ENCODE measurements around the gene PCK1.

Gene PCK1

DNA sequence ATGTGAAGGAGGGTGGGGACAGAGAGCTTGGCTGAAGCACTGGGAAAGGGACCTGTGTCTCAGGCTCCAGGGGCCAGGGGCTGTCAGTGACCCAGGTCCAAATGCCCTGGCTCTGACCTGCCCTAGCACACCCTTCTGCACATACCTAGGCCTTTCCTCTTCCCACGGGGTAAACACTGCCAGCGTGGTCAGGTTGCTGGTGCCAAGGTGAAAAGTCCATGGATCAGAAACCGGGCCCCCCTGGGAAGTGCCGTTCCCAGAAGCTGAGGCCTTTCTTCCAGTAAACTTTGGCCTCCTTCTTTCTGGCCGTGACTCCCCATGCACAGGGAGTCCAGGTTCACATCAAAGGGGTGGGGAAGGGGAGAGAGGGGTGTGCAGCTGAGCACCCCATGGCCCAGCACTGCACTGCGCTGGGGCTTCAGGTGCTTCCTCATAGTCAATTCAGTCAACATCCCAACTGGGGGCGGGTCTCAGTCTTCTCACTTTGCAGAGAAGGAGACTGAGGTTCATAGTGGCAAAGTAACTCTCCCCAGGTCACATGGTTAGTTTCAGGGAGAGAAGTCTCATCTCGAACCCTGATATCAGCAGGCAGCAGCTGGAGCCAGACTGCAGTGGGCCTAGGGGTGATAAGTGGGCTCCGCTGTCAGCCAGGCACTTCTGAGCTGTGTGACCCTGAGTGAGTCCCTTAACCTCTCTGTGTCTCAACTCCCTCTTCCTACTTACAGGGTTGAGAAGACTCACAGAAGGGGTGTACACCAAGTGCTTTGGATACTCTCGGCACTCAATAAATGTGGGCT, 17.0 kb downstream of the PCK1 start:
- no peak for DNase-seq

DNA sequence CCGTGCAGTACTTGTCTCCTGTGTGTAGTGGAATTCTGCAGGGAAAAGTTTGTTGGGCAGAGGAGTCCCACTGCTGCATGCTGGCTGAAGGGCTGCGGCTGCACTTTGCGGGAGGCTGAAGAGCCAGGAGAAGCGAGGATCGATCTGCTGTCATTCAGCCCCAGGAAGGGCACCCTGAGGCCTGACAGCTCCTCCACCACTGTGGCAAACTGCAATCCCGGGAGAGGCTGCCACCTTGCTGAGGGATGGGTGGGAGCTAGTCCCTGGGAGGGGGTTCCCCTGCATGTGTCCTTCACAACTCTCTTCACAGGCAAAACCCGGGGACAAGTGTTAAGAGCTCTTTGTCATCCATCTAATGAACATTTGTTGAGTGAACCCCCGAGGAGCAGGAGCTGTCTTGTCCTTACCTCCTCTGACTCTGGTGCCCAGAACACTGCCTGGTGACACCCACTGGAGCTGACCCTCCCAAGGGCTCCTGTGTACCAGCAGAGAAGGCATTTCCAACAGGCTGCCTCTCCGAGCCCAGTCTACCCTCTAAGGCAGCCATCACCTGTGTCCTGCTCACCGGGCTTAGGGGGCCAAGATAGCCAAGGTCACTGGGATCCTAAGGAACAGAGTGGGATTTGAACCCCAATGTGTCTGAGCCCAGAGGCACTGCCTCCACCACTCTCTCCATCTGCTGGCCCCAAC, 17.7 kb downstream of the PCK1 start:
- DNase-seq = no peak

DNA sequence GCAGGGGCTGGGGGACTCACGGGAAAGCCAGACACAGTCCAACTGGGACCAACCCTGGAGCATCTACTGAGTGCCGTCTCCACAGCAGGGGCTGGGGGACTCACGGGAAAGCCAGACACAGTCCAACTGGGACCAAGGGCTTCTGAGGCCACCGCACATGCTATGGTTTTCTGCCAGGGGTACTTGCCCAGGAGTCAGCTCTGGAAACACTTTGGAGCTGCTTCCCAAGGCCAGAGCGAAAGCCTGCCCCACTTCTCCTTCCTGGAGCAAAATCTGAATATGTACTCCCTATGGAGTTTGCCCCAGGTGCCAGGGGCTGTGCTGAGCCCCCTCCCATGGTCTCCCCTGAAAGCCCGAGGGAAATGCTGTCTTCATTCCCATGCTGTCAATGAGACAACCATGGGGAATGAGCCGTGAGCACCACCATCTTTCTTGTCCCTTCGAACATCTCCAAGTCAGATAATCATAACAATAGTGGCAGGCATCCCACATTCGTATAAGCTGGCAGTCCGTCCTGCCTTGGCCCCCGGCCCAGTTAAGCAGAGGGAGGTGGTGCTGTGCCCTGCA, 18.5 kb downstream of the PCK1 start:
- DNase-seq = no peak

DNA sequence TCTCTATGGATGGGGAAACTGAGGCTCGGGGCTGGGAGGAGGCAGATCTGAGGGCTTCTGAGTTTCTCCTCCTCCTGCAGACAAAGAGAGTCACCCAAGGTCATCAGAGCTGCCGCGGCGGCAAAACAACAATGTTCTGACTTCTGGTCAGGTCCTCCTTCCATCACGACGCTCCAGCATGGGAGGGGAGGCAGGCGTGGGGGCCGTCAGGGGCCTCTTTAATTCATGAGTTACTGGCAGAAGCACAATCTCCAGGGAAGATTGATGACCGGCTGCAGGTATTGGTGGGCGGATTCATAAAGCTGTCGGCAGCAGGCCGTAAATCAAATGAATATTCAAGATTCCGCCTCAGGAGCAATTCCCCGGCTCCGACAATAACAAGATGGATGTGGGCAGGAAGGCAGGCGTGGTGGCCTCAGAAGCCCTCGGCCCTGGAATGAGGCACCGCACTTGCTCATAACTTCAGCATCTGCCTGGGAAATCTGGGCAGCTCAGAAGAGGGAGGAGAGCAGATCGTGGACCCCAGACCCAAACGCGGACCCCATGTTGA, 19.1 kb downstream of the PCK1 start:
- DNase-seq = no peak

DNA sequence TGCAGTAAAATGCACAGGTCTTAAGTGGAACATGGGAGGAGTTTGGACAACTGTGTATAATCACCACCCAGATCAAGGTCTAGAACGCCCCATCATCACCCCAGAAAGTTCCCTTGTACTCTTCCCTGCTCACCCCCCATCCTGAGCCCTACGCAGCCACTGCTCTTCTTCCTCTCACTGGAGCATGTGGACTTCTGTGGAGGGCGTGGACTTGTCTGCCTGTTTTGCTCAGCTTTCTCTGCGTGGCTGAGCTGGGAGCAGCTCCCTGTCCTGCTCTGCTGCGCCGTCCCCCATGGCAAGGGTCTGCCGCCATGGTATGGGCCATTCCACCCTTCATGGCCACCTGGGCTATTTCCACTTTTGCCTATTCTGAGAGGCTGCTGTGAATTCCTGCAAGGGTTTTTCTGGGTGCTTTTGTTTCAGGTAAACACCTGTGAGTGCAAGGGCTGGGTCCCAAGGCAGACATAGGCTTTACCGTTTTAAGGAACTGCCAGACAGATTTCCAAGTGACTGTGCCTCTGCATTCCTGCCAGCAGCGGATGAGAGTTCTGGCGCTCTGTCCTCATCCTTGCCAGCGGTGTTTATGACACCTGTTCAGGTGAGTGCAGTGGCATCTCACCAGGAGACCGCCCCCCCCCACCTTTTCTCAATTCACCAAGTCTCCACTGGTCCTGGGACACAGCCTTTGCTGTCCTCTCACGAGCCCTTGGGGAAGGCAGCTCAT, 19.7 kb downstream of the PCK1 start:
- DNase-seq = no peak

DNA sequence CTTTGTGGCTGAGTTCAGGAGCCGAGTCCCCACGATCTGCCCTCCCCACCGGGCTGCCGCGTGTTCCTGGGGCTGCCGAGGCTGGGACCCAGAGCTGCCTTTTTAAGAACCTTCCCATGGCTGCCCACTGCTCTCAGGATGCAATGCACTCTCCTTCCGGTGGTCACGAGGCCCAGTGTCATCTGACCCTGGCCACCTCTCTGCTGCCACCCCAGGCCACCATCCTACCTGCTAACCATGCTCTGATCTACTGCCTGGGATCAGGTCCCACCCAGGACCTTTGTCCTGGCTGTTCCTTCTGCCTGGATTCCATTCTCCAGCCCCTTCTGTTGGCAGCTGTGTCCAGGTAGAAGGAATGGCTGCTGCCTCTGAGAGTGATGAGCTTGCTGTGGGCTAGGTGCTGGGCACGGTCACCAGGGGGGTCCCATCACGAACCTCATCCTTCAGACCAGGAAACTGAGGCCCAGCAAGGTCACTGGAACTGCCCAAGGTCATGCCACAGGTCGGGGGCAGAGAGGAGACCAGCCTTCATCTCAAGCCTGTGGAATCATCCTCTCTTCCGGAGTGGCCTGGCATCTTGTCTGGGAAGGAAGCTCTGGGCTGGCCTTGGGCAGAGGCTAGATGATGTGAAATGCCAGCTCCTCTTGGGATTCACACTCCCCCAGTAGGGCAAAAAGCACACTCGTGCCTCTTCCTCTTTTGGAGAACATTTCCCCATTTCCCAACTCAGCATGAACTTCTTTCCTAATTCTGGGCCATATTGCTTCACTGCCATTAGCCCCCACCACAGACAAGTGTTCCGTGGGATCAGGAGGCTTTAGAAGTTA, 20.5 kb downstream of the PCK1 start:
- no peak for DNase-seq

DNA sequence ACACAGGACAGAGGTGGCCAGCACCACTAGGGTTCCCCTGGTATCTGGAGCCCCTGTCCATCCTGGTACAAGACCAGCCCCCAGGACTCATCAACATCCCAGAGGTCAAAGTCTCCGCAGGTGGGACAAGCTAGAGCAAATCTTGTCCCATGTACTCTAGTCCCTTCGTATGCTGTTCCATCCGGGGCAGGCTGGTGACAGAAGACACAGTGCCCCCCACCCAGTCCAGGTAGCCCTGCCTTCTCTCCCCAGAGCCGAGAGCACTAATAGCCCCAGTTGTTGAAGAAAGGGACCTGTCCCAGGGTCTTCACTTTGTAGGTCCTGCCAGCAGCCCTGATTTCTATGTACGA, 21.1 kb downstream of the PCK1 start:
- DNase-seq = no peak

DNA sequence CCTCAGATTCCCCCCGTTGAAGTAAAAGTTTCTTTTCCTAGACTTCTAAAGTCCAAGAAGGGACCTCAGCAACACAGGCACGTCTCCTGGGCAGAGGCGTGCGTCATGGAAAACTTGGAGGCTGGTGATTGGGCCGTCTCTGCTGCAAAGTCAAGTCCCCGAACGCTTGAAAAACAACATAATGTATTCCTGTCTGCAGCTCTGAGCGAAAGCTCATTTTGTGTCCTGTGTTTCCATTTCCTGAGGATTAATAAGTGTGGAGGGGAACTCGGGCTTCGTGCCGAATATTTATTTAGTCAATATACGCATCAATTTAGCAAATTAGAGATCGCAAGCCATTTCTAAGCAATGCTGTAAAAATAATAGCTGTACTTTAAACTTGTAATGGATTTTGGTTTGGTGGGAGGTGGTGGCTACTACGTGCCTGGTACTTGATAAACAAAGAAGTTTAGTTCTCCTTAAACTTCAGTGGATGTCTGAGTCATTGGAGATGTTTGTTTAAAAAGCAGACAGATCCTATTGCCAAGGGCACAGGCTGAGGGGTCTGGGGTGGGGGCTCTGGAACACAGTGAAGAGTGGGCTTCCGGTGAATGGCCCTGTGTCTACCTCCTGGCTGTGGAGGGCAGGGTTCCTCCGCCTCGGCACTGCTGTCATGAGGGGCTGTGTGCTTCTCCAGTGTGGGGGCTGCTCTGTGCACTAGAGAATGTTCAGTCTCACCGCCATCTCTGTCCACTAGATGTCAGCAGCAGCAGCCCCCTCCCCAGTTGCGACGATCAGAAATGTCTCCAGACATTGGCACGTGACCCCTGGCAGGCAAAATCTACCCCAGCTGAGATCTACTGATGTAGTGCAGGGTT, 21.8 kb downstream of the PCK1 start:
- DNase-seq = no peak

DNA sequence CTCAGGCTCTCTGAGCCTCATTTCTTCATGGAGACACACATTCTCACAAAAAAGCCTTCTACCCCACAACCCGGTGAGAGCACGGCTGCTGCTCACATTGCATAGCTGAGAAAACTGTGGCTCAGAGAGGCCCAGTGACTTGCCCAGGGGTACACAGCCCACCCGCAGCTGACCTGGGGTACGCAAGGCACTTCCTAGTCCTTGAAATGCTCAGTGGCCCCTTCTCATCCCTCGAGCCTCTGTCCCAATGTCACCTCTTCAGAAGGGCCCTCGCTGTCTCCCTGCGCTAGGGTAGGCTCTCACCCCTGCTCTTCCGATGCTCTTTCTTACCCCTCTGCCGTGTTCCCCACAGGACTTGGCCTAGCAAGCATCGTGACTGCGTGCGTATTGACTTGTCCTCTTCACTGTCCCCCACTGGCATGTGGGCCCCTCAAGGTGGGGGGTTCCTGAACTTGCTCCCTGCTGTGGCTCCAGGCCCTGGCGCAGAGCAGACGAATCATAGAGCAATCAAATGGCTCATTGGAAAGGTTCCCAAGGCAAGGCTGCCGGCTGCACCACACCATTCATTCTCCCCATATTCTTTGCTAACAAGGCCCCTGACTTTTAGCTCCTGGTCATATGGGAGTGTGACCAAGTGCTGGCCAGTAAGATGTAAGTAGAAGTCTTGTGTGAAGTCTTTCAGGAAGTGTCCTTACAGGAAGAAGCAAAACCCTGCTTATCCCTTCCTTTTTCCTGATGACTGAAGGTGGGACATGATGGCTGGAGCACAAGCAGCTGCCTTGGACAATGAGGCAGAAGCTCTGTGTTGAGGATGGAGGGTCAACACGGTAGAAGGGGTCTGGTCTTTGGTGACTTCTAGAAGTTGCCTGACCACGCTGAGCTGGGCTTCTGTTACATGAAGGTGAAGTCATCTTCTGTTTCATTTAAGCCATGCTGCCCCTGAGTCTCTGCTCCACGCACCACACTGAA, 22.7 kb downstream of the PCK1 start:
- DNase-seq = no peak

DNA sequence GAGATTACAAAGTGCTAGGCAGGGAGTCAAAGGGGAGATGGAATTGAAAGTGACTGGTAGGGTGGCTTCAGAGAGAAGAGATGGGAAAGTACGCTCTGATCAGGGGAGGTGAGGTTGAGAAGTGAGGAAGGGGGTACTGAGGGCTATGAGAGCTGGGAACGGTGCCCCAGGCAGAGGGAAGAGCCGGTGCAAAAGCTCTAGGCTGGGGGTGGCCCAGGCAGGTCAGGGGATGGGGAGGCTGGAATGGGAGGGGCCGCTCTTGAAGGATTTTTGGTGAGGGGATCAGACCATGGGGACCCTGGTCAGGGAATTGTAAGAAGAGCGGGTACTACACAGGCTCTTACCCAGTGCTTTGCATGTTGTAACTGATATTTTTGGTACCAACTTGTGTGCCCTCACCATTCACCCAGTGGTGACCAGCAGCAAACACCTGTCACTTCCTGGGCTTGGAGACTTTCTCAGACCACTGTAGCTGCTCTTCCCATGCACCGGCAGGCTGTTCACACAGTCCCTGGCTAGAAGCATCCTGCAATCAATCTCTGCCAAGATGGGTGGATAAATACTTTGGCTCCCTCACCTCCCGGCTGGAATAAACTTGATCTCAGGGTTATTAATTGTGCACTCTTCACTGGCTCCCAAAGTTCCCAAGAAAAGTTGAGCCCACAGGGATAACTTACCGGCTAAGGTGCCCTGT, 24.0 kb downstream of the PCK1 start:
- no peak for DNase-seq

DNA sequence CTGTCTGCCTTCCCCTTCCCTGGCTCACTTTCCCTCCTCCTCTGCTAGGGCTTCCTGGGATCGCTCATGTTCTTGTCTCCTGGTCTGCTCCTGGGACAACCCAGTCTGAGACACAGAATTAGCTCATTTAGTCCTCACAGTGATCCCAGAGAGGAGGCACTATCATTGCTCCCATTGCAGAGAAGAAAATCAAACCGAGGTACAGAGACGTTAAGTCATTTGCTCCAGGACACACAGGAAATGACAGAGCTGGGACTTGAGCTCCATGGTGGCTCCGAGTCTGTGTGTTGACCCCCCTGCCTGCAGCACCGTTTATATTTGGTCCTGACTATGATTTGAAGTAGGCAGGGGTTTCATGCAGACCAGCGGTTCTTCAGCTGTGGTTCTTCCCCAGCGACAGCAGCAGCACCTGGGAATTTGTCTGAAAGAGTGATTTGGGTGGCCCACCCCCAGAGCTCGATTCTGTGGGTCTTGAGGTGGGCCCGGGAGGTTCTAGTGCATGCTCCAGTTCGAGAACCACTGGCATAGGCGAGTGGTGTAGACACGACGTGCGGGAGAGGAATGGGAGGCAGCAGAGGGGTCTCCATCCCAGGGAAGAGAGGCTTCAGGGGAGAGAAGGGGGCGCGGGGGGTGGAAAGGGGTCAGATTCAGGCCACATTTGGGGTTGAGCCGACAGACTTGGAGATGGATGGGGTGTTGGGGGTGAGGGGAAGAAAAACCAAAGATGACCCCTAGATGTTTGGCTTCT, 24.7 kb downstream of the PCK1 start:
- DNase-seq = no peak

DNA sequence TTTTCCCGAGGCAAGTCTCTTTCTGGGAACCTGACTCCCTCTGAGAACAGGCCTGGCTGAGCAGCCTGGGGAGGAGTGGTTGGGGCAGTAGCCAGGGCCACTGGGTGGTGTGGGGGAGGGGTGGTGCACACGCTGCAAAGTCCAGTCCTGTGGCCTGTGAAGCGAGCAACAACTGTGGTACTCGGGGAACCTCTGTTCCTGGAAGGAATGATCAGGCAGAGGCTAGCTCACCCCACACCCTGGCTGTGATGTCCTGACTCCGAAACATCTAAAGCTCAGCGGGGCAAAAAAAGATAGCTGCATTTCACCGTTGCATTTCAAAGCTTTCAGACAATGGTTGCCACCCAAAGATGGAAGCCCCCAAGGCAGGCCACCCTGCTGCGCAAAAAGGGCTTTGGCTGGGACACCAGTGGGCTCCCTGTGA, 25.5 kb downstream of the PCK1 start:
- no peak for DNase-seq

DNA sequence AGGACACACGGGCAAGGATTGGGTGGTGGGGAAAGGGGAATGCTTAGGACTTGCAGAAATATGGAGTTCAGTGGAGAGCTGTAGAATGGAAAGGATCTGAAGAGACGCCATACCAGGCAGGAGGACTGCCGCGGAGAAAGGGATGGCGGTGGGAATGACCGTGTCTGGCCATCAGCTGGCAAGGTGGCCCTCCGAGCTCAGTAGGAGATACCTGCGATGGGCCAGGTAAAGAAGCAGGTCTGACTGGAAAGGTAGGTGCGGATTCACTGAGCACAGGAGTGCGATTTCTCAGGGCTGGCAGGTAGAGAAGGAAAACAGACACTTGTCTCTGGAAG, 26.0 kb downstream of the PCK1 start:
- no peak for DNase-seq

DNA sequence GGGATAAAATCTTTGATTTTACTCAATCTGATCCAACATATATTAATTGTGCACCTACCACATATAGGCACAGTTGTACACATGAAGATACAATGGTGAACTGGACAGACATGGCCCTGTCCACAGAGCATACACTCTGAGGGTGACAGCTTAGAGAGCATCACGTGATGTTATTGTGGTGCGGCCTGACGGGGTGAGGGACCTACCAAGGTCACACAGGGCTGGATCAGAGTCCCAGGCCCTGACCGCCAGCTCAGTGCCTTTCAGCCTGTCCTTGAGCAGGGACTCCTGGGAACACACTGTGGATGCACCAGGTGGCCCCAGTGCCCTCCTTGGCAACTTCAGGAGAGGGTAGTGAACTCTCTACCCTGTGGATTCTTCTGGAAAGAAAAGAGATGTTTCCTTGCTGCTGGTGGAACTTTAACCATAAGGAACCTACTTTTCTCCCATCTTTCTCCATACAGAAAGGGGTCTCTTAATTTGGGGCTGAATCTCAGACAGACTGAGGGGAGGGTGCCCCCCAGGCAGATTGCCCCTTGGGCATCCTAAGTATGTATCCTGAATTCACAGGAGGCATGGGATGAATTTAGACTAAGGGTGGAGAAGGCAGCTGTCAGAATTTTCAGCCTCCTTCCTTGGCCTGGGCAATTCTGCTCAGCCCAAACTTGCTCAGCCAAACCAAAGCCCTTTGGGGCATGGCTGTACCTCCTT, 26.5 kb downstream of the PCK1 start:
- DNase-seq = no peak

DNA sequence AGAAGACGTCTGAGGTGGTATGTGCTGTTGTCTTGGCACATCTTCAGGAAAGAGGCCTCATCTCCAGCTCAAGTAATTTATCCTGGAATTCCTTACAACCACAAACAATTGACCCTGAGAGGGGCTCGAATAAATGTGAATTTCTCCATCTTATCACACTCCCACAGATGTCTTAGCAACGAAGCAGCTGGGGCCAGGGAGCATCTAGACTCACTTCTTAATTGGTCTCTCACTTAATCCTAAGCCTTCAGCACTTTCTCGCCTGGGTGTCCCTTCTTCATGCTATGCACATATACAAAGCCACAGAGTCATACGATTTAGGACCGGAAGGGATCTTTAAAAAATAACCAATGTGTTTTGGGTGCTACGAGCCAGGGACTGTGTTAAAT, 27.1 kb downstream of the PCK1 start:
- no peak for DNase-seq

DNA sequence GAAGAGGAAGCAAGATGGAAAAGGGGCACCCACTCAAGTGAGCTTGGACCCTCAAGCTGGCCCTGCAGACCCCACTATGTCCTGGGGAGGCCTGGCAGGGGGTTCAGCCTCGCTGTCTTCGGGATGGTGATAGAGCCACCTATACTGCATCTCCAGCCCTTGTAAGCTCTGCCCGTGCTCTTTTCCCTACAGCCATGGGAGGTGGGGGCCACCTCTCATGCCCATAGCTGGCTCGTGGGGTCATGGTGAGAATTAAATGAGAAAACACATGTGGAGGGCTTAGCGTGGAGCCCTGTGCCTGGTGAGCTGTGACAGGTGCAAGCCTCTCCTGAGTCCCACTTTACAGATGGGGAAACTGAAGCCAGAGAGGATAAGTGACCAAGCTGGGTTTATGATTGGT, 27.7 kb downstream of the PCK1 start:
- no peak for DNase-seq

DNA sequence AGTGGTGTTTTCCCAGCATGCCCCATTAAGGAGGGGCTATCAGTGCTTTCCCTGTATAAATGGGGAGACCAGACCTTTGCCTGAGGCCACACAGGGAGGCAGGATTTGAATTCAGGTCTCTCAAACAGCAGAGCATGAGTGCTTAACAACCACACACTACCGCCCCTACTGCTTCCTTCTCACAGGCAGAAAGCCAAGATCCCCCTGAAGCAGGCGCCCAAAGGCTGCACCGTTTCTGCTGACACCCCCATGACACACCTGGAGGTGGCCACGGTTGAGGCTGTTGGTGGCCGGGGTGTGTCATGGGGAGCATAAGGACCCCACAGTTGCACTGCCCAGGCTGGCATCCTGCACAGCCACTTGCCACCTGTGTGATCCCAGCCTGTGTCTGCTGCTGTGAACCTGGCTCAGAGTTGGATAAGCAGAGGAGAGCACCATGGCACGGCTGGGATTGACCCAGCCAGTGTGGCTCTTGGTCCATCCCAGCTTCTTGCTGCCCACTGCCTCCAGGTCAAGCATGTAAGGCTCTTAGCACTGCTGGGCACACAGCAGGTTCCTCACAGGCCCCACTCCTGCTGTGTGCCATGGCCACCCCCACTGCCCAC, 28.3 kb downstream of the PCK1 start:
- DNase-seq = no peak
